Heart left ventricle (tissue), 16 donors: ENCODE data around the gene SMCO2. TPM values are rescaled to one million over a fixed set of nuclear protein-coding genes. Genes with fewer than 3 reads are reported as not detected.

Experiments
- ATAC-seq, 4 donors: fragments of 200-7000 bp; cut with Tn5 transposase; one replicate each; pipeline ENCODE4 v1.9.1; 2020 to 2022; ENCODE audit warnings: moderate library complexity in 4 of 4, mild to moderate bottlenecking in 3 of 4, moderate number of reproducible peaks in 1 of 4
- DNase-seq, 5 donors: peaks; one replicate each; pipeline ENCODE4 v3.0.0-alpha.2; 2020
- H3K27ac ChIP-seq, 12 donors: fragments of 200-600 bp; sonication (generic) in 4 of 12; one replicate each; pipeline versions ENCODE4 v1.5.0 to v1.8.0; 2016 to 2022; ENCODE audit warnings: mild to moderate bottlenecking in 2 of 12
- H3K27me3 ChIP-seq, 9 donors: fragments of 200-600 bp; sonication (generic) in 2 of 9; one replicate each; pipeline versions ENCODE4 v1.5.1 to v1.8.0; 2016 to 2022; ENCODE audit warnings: mild to moderate bottlenecking in 3 of 9
- H3K36me3 ChIP-seq, 9 donors: fragments of 200-600 bp; sonication (generic) in 2 of 9; one replicate each; pipeline versions ENCODE4 v1.5.0 to v1.8.0; 2018 to 2022; ENCODE audit warnings: mild to moderate bottlenecking in 2 of 9
- H3K4me1 ChIP-seq, 12 donors: fragments of 200-600 bp; sonication (generic) in 4 of 12; one replicate each; pipeline versions ENCODE4 v1.5.0 to v1.8.0; 2016 to 2022; ENCODE audit warnings: mild to moderate bottlenecking in 3 of 12
- H3K4me3 ChIP-seq, 12 donors: fragments of 200-600 bp; sonication (generic) in 4 of 12; one replicate each; pipeline versions ENCODE4 v1.5.0 to v1.8.0; 2017 to 2022; ENCODE audit warnings: mild to moderate bottlenecking in 9 of 12, moderate library complexity in 4 of 12
- H3K9me3 ChIP-seq, 12 donors: fragments of 200-600 bp; sonication (generic) in 4 of 12; one replicate each; pipeline versions ENCODE4 v1.5.0 to v1.8.0; 2016 to 2022; ENCODE audit warnings: mild to moderate bottlenecking in 1 of 12
- POLR2A ChIP-seq, 2 donors: fragments of 450-650 bp; IDR thresholded peaks; one replicate each; pipeline ENCODE4 v1.6.1; 2017; ENCODE audit warnings: antibody characterized with exemption in 2 of 2, mild to moderate bottlenecking in 2 of 2, moderate library complexity in 2 of 2
- WGBS, 4 donors: extraction: QIAGEN DNeasy Blood & Tissue Kit in 2 of 4; methylation state at CpG; one replicate each; pipeline versions ENCODE4 v1.1.5 to v1.1.7; 2013 to 2018; 5-methylcytosine and 5-hydroxymethylcytosine counted together
- intact Hi-C, 10 donors: fragments of 100-400 bp; cut with DNase I; formaldehyde crosslinking; loops; one replicate each; pipeline versions ENCODE4 v1.11.1 to v1.14.2; 2022
- polyA plus RNA-seq, 2 donors: library from polyadenylated mRNA; stranded (reverse); fragments of 200-250 nt; gene quantifications; one replicate each; pipeline ENCODE4 v1.2.3, GENCODE V29; 2013
- total RNA-seq, 9 donors: library from RNA; depleted of rRNA in 2 of 9; stranded (reverse); fragments of >200 nt in 2 of 9; fragmentation: NEBNext Ultra II Directional in 3 of 9; extraction: Animal tissue kit (Norgen Biotek cat#: 25700) in 3 of 9; gene quantifications; one replicate each; pipeline versions ENCODE4 v1.1.0 to v1.2.4, GENCODE V29; 2016 to 2023
- TF ChIP-seq, protein P1 (sequence below), 12 donors: fragments of 200-600 bp; sonication (generic) in 4 of 12; IDR thresholded peaks; one replicate each; pipeline versions ENCODE4 v1.5.0 to v1.8.0; 2018 to 2022; ENCODE audit warnings: antibody characterized with exemption in 12 of 12, mild to moderate bottlenecking in 5 of 12
- donor health status: ischemic (EF 13 %, LVEDD 7.1; RV severe dilation, severe dysfunction).
- donor health status: healthy with polysubstance abuse.
- donor health status: DM: no; HTN: yes; CAD: no.
- donor health status: DM: no; HTN: no; CAD: no.
- donor health status: ischemic (EF 25% LVEDD 6.9; RV normal size, moderate dysfunction).
- donor health status: ischemic (EF 25% LVEDD 5.7; RV mildly dilated, moderate dysfunction).
- donor health status: healthy.
- donor health status: DM: yes; HTN: yes; CAD: no.
- donor health status: ischemic (EF 35%, LVEDD 5.7; RV mildly dilated, moderate dysfunction).
- donor health status: nonischemic (EF 11% LVEDD 7.7; RV severe dilation, severe dysfunction).
- donor health status: DM: yes; HTN: yes; CAD: no.
- donor health status: PGD.
- donor health status: ischemic (EF 29% LVEDD 5.4; RV normal size, mild dysfunction).
- donor health status: nonischemic (EF 23%, LVEDD 6.1; RV moderate dilation, normal function).

SMCO2 gene
- total and polyA plus RNA-seq, 11 donors, result 0.54 to 1.2 (median 0.58) TPM; not detected in 8

DNA sequence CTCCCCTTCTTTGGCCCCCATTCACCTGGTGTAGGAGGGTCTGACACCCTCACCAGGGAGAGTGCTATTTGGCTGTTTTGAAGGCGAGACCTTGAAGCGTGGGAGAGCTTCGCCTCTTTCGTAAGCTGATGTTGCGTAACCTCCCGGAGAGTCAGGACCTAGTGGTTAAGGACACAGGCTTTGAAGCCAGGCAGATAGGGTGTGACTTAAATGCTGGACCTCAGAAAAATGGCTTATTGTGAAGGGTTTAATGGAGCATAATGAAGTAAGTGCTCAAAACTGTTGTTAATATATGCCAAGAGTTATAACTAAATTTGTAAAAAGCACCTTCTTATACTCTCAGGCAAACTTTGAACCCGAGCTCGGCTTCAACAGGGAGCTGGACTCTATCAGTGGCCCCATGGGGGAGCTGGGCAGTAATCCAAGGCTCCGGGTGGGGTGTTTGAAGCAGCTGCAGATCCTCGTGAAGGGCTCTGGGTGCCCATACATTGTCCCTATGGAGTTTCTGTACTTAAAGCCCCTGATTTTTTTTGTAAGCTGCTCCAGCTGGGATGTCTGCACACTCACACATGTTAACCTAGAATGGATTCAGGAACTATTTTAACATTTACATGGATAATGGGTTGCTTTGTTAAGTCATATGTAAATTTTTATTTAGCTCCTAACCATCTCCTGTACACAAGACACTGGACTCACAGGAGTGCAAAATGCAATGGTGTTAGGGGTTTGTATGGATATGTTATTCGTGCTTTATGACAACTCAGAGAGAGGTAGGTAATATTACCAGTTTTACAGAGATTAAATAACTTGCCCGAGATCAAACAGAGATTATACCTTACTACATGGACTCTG is 103.5 kb downstream of the SMCO2 start:
- Histone ChIP-seq H3K27me3 (no peaks in the 10 kb centered on the region), H3K9me3 (no peaks in the 10 kb centered on the region), H3K4me3 (peak overlapping the region in 8 of 12 donors; percentile 3 to 28 (median 18)), H3K4me1 (peaks cover 17 to 100% (median 89%) of the 10 kb centered on the region in 12 donors), H3K27ac (peak overlapping the region; percentile 68 to 94 (median 87)), H3K36me3 (no peaks in the 10 kb centered on the region)
- DNase-seq (peak; percentile 85 to 91 (median 88)), ATAC-seq (peak; percentile 81 to 90 (median 89))
- WGBS, 4 donors, result 12 to 19% (median 13%) methylated on average over 12 of the region's 12 CpGs
- intact Hi-C loops, result loop anchor here in 1 of 10 donors (5.0 kb wide), 1 partner anchor 47 kb away; no protein-coding TSS in a partner anchor
- TF ChIP-seq, protein P1, sequence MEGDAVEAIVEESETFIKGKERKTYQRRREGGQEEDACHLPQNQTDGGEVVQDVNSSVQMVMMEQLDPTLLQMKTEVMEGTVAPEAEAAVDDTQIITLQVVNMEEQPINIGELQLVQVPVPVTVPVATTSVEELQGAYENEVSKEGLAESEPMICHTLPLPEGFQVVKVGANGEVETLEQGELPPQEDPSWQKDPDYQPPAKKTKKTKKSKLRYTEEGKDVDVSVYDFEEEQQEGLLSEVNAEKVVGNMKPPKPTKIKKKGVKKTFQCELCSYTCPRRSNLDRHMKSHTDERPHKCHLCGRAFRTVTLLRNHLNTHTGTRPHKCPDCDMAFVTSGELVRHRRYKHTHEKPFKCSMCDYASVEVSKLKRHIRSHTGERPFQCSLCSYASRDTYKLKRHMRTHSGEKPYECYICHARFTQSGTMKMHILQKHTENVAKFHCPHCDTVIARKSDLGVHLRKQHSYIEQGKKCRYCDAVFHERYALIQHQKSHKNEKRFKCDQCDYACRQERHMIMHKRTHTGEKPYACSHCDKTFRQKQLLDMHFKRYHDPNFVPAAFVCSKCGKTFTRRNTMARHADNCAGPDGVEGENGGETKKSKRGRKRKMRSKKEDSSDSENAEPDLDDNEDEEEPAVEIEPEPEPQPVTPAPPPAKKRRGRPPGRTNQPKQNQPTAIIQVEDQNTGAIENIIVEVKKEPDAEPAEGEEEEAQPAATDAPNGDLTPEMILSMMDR (IDR thresholded peaks at IDR 0.05), result no peak
- no peak for TF ChIP-seq POLR2A (IDR thresholded peaks at IDR 0.05)

GRCh38 chr12:27550653-27550975 is 104.1 kb downstream of the SMCO2 start:
- TF ChIP-seq POLR2A (IDR thresholded peaks at IDR 0.05), result no peak
- TF ChIP-seq, protein P1 (IDR thresholded peaks at IDR 0.05), result no peak
- WGBS, 4 donors, result 65 to 86% (median 79%) methylated on average over 4 of the region's 4 CpGs
- no peaks in the 10 kb centered on the region for H3K36me3 ChIP-seq
- H3K4me3 ChIP-seq, result no peak overlapping the region
- H3K9me3 ChIP-seq, result no peaks in the 10 kb centered on the region
- intact Hi-C loops, result loop anchor here in 1 of 10 donors (5.0 kb wide), 1 partner anchor 47 kb away; no protein-coding TSS in a partner anchor
- DNase-seq (no peak), ATAC-seq (no peak)
- peak overlapping the region; percentile 68 to 94 (median 87) for H3K27ac ChIP-seq
- peaks cover 21 to 100% (median 90%) of the 10 kb centered on the region in 12 donors for H3K4me1 ChIP-seq
- no peaks in the 10 kb centered on the region for H3K27me3 ChIP-seq

DNA sequence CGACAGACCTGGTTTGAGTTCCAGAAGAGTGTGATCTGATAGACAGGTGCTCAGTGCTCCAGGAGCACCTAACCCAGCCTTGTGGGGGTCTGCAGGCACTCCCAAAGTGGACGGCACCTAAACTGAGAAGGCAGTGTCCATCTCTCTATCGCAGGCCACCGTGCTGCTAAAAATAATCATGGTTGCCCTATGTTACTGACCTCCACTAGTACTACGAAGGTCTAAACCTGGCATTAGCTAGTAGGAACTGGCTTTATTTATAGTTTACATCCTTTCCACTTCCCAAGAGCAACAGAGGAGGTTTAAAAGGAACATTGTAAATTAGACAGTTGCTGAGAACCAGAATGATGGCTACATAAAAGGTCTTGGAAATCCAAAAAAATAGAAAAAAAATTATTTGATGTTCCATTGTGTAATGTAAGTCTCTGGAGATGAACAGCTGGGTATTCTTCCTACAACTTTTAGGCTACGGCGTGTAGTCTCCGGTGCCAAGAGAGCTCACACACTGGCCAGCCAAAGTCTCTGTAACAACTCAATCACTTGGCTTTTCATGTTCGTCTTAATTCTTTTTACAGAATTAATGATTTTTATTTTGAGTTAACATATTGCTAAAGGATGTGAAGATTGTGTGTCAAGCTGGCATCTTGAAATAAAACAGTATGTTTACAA is 104.8 kb downstream of the SMCO2 start:
- no peaks in the 10 kb centered on the region for H3K36me3 ChIP-seq
- H3K27me3 ChIP-seq, result no peaks in the 10 kb centered on the region
- ATAC-seq (peak; percentile 43 to 57 (median 54)), DNase-seq (no peak)
- WGBS, 4 donors, result 20 to 25% (median 23%) methylated on average over 9 of the region's 9 CpGs
- TF ChIP-seq POLR2A (IDR thresholded peaks at IDR 0.05), result no peak
- TF ChIP-seq, protein P1 (IDR thresholded peaks at IDR 0.05), result no peak
- peaks cover 28 to 100% (median 90%) of the 10 kb centered on the region in 12 donors for H3K4me1 ChIP-seq
- no peak overlapping the region for H3K4me3 ChIP-seq
- intact Hi-C loops, result loop anchor here in 1 of 10 donors (5.0 kb wide), 1 partner anchor 46 kb away; no protein-coding TSS in a partner anchor
- H3K27ac ChIP-seq, result peak overlapping the region; percentile 39 to 94 (median 87)
- no peaks in the 10 kb centered on the region for H3K9me3 ChIP-seq

Other genes starting within 250 kb of the SMCO2 start
- gene STK38L, start 202.4 kb upstream of the SMCO2 start, total RNA-seq, result 100 to 1,000 TPM in 2 of 9 donors, 10 to 100 TPM in 7; 26.3 to 142 (median 83.7) TPM
- gene STK38L, start 202.4 kb upstream of the SMCO2 start, polyA plus RNA-seq, result 10 to 100 TPM; 21.1 to 22.3 TPM
- 10 to 100 TPM in 1 of 9 donors, 1 to 10 TPM in 8; 1.1 to 10.7 (median 2.9) TPM for gene BMAL2, start 113.9 kb upstream of the SMCO2 start, total RNA-seq
- 1 to 10 TPM in 1 of 2 donors, under 1 TPM in 1; 0.30 to 1.6 TPM for gene BMAL2, start 113.9 kb upstream of the SMCO2 start, polyA plus RNA-seq
- 100 to 1,000 TPM; 141 to 413 (median 277) TPM for gene PPFIBP1, start 77.5 kb downstream of the SMCO2 start, total RNA-seq
- 10 to 100 TPM; 48.7 to 63.8 TPM for gene PPFIBP1, start 77.5 kb downstream of the SMCO2 start, polyA plus RNA-seq
- 1 to 10 TPM; 3.7 to 7.9 (median 5.0) TPM for gene REP15, start 249.7 kb downstream of the SMCO2 start, total RNA-seq
- 1 to 10 TPM; 4.4 to 5.2 TPM for gene REP15, start 249.7 kb downstream of the SMCO2 start, polyA plus RNA-seq